T-helper 22 cell (primary cell): ENCODE measurements around the gene TRAPPC2L.

Source experiments
- DNase-seq: peaks from one replicate; pipeline ENCODE4 v3.0.0-alpha.2; 2020; ENCODE audit warnings: low read depth

TRAPPC2L gene

GRCh38 chr16:88910284-88911135 is 53.6 kb downstream of the TRAPPC2L start:
- no peak for DNase-seq

GRCh38 chr16:88911136-88911945 is 54.4 kb downstream of the TRAPPC2L start:
- DNase-seq, result no peak

- no peak for DNase-seq
These were observed 55.0 kb downstream of the TRAPPC2L start for GRCh38 chr16:88911946-88912310.
